Amniotic stem cell (primary cell): Measurements from ENCODE around the gene ASPSCR1.

ENCODE experiments used
- DNase-seq: peaks from one replicate; lab custom pipeline; 2025; lab: John Stamatoyannopoulos, UW

Gene ASPSCR1

DNA sequence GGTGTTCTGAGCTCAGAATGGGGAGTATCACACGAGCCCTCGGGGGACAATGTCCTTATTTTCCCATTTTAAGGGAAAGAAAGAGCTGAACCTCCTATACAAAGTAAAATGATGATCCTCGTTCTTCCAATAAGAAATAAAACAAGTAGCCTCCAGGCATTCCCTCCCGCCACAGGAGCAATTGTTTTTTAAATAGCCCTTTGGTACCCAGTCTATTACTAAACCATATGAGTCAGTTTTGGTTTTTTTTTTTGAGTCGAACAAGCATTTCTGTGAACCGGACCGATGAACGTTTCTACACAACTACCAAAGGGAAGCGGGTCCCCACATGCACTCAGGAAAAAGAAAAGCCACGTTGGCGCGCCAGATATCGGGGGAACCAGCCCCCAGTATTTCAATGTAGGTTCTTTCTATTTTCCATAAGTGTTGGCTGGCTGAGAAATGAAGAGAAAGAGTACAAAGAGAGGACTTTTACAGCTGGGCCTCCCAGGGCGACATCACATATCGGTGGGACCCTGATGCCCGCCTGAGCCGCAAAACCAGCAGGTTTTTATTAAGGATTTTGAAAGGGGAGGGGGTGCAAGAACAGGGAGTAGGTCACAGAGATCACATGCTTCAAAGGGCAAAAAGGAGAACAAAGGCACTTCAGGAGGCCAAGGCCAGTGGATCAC, 63.9 kb downstream of the ASPSCR1 start:
- DNase-seq, result no peak

DNA sequence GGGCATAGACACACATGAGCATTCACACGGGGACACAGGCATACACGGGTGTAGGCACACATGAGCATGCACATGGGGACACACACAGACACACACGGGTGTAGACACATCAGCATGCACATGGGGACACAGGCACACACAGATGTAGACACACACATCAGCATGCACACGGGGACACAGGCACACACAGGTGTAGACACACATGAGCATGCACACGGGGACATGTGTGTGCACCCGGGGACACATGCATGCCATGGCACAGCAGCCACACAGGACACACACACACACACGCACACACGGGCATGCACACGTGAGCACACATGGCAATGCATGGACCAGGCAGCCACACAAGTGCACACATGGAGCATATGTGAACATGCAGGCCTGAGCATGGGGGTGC, 65.2 kb downstream of the ASPSCR1 start:
- DNase-seq, result no peak

DNA sequence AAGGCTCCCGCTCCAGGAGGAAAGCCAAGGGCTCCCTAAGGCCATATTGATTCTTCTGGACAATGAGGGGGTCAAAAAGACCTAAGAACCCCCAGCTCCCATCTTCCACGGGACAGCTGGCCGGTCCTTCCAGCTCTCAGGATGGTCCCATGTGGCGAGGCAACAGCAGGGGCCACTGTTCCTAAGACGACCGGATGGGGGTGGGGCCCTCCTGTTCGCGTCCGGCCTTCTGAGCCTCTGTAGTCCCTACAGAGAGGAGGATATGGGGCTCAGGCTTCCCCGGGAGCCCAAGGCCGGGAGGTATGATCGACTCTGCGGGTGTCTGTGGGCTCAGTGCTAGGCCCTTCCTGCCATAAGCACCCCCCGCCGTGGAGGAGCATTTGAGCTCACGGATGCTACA, 66.1 kb downstream of the ASPSCR1 start:
- no peak for DNase-seq

DNA sequence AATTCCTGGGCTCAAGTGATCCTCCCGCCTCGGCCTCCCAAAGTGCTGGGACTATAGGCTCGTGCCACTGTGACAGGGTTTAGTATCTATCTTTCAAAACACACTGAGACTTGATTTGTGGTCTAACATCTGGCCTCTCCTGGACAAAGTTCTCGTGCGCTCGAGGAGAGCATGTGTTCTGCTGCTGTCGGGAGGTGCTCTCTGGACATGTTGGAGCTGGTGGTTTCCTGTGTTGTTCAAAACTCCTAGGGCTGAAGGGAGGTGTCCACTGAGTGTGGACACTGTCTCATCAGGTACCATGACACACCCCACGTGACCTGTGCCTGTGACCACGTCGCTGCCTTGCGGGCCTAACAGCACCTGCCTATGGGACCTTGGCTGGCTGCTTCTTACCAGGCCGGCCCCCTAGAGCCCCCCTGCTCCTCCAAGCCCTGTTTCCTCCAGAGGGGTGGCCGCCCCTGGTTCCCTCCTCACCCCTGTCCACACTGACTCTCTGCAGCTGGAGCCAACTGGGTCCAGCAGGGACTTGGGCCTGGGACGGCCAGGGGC, 68.6 kb downstream of the ASPSCR1 start:
- no peak for DNase-seq

DNA sequence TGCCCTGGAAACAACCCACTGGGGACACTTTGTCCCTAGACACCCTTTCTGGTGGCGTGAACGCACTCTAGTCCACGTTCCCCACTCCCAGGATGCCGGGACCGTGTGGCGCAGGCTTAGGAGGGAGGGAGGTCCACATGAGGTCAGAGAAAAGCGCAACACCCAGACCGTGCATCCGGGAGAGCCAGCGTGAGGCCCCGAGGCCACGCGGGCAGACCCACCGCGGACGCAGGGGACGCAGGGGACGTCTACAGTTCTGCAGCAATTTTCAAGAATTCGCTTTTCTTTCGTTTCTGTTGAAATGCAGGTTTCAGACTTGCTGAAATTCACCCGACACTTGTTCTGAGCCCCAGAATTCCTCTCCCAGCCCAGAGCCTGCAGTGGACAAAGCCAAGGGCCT, 69.5 kb downstream of the ASPSCR1 start:
- no peak for DNase-seq

DNA sequence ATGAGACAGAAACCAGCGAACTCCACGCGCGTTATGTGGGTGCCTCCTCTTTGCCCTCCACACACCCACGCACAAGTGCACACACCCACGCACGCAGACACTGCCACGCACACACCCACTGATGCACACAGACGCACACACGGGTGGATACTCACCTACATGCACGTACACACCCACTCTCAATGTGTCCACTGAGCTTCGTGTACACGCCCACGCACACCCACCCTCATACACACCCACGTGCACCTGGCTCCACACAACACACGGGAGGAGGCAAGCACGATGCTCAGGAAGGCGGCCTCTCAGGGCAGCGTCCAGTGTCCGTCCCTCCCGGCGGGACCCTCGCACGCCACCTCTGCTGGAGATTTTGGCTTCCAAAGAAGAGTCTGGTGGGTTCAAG, 70.0 kb downstream of the ASPSCR1 start:
- no peak for DNase-seq

DNA sequence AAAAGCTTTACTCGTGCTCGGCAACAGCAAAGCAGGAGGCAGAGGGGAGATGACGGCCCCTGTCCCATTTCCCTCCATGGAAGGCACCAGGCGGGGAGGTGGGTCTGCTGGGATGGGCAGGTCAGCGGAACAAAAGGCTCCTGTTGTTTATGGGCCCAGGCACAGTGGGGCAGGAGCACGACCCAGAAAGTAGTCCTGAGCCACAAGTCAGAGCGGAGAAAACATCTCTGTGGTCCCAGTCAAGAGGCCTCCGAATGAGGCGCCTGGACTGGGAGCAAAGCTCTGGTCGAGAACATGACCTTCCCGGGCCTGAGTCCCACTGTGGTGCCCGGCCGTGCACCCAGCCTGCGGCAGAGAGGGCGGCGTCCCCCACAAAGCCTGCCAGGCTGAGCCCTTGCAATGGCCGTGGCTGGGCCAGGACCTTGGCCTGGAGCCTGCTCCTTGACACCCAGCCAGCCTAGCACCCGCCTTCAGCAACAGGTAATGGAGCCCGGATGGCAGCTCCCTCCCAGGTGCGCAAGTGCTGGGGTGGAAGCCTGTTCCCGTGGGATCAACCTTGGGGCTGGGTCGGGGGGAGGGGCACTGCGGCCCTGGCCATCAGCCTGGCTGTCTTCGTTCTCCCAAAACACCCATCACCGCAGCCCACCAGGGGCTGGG, 70.6 kb downstream of the ASPSCR1 start:
- DNase-seq, result no peak

DNA sequence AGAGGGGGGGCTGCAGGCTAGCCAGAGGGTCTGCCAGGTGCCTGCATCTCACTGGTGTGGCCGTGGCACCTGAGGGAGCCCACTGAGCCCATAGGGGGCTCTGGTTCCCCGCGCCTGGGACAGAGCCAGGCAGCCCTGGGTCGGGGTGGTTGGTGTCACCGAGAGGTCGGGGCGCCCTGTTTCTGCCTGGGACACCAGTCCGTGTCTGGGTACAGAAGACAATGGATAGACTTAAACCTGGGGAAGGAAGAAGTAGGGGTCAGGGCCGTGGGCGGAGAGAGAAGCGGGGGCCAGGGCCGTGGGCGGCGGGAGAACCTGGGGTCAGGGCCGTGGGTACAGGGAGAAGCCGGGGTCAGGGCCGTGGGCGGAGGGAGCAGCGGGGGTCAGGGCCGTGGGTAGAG, 71.1 kb downstream of the ASPSCR1 start:
- no peak for DNase-seq

DNA sequence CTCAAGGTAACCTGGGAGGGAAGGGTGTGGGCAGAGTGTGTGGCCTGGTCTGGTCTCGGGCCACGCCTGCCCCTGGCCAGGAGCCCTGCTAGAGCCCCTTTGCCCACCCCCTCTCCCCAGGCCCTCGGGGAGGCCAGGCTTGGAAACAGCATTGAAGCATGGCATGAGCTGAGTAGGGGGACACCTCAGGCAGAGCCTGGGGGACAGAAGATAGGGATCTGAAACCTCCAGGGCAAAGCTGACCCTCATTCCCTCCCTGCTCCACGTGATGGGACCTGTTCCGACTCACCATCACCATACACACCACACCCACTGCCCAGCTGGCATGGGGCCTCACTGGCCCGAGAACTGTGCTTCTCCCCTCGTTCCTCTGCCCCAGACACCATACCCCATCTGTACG, 71.7 kb downstream of the ASPSCR1 start:
- no peak for DNase-seq

DNA sequence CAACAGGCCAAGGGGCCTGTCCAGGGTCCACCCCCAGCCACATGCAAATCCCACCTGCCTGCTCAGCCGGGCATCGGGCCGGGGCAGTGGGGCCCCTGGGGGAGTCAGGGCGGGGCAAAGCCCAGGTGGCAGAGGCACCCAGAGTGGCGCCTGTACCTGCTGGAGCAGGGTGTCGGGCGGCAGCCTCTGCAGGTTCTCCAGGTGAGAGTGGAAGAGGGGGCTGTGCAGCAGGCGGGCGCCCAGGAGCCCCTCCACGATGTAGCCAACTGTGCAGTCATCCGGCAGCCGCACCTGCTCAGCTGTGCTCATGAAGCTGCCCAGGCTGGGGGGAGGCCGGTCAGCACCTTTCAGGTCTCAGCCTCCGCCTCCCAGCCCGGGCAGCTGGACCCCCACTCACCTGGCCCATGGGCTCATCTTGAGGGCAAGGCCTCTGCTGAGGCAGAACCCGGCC, 72.1 kb downstream of the ASPSCR1 start:
- DNase-seq, result no peak

DNA sequence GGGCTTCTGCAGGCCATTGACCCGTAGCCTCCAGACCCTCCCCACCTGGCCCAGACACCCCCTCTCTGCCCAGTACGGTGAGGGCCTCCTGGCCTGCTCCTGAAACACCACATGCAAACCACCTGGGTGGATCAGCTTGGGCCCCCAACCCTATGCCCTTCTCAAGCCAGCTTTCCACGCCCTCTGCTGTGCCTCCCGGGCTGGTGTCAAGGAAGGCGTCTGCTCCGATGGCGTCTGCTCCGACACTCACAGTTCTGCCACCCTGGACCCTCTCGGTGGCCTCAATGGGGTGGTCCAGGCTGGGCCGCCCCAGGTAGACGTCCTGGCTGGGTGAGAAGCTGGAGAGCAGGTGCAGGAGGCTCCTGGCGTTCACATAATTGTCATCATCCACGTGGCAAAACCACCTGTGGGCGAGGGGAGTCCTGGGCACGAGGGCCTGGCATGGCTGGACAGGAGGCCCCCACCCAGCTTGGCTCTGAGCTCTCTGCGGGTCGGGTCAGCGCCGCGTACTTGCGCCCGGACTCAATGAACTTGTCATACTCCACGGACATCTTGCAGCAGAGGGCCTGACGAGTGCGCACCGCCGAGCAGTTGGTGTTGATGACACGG, 72.8 kb downstream of the ASPSCR1 start:
- no peak for DNase-seq

DNA sequence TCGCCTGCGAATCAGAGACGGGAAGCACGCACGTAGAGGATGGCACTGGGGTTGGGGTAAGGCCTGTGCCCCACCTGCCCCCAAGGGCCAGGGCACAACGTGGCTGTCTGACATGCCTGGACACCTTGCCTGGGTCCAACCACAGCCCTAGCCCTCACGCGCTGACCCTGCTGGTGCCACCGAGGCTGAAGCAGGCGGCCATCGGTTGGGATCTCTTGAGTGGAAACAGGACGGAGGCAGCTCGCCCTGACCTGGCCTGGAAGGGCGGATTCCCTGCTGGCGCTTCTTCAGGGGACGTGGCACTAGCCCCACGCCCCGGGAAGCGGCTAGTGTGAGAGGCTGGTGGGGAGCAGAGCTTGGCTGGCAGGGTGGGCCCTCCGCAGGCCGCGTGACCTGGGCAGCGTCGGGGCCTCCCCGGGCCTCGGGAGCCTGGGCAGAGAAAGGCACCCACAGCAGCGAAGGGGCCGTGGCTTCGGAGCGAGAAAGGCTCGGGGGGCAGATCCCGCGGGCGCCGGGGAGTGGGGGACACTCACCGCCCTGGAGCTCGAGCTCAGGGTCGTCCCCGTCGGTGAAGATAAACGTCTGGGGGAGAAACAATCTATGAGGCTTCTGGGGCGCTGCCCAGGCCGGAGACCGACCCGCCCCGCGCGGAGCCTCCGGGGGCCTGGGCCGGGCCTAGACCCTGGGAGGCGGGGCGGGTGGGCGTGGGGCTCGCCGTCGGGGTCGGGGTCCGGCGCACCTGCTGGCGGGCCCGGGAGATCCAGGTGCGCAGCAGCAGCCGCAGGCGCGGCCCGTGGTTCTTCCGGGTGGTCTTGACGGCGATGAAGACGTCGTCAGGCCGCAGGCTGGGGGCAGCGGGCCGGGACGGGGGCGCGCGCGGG, 73.6 kb downstream of the ASPSCR1 start:
- no peak for DNase-seq

DNA sequence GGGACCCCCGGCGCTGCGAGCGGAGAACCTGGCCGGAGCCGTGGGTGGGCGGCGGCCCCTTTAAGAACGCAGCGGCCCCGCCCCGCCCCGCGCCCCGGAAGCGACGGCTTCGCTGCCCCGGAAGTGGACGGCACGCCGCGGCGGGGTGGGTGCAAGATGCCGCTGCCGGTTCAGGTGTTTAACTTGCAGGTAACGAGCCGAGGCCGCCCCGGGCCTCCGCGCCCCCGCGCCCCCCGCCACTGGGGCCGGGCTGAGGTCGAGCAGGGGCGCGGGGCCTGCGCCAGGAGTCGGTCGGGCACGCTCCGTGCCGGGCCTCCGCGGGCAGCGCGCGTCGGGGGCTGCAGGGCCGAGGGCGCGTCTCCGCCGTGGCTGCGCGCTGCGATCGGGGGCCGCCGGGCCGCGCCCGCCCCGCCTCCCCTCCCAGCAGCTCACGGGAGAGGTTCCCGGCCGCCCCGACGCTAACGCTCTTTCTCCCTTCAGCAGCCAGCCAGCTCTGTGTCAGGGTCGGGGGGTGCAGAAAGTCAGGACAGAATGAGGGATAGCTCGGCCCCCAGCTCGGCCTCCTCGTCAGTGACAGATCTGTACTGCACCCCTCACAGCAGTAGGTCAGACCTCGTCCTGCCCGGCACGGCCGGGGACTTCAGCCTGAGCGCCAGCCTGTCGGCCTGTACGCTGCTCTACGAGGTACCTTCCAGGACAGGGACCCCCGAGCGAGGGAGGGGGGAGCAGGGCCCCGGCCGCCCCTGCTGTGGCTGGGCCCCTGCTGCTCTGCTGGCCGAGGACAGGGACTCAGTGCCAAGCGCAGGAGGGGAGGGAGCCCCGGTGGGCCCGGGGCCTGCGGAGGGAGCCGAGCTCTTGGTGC, 74.6 kb downstream of the ASPSCR1 start, which contains the start of the genes GPS1 and RFNG:
Gene GPS1 (plus strand): TSS at position 123 of the 862 bp plus-strand sequence. CDS start 34 bp downstream, at position 157.
Gene RFNG (minus strand): TSS at position 36 of the 862 bp plus-strand sequence. CDS start 45 bp downstream, outside the sequence.
- no peak for DNase-seq

DNA sequence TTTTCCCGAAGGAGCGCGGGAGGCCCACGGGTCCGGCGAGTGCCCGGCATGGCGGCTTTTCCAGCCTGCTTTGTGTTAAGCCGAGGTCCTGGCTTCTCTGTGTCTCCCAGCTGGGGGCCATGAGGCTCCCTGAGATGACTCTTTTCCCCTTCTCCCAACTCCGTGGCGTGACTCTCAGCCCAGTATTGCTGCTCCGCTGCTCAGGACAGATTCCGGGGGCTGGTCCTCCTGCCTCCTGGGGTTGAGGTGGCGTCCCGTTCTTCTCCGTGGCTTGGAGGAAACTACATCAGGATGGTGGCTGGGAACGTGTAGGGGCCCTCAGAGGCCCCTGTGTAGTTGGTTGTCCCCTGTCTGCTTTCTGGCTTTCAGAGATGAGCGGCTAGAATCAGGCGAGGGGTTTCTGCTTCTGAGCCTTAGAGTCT, 75.2 kb downstream of the ASPSCR1 start:
- no peak for DNase-seq

DNA sequence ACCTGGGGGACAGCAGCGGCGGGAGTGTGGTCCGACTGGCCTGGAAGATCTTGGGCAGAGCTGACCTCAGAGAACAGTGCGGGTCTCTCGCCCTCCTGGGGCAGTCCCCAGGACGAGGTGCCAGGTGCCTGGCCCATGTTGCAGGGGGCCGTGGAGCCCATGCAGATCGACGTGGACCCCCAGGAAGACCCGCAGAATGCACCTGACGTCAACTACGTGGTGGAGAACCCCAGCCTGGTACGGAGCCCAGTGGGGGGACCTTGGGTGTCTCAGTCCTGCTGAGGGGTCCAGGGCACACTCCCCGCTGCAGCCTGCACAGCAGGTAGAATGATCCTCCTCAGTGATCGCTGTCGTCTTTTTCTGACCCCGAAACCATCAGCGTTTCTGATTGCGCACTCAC, 75.7 kb downstream of the ASPSCR1 start:
- no peak for DNase-seq

DNA sequence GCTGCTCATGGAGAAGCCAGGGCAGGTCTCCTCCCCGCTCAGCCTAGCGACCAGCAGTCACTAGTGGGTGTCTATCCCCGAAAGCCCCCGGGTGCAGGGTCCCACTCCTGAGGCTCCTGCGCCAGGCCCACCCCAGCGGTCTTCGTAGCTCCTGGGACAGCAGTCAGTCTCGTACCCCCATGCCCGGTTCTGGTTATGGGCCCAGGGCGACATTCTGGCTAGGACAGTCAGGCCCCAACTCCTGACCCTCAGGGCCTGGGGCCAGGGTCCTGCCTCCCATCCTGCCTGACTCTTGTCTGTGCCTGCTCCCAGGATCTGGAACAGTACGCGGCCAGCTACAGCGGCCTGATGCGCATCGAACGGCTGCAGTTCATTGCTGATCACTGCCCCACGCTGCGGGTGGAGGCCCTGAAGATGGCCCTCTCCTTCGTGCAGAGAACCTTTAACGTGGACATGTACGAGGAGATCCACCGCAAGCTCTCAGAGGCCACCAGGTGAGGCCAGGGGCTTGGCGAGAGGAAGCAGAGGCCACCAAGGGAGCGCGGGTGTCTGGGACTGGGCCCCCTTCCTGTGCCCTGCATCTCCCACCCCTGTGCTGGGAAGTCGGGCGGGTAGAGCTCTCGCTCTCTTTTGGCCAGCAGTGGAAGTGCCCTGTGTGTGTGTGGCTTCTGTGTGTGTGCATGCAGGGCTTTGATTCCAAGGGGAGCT, 76.3 kb downstream of the ASPSCR1 start:
- no peak for DNase-seq

DNA sequence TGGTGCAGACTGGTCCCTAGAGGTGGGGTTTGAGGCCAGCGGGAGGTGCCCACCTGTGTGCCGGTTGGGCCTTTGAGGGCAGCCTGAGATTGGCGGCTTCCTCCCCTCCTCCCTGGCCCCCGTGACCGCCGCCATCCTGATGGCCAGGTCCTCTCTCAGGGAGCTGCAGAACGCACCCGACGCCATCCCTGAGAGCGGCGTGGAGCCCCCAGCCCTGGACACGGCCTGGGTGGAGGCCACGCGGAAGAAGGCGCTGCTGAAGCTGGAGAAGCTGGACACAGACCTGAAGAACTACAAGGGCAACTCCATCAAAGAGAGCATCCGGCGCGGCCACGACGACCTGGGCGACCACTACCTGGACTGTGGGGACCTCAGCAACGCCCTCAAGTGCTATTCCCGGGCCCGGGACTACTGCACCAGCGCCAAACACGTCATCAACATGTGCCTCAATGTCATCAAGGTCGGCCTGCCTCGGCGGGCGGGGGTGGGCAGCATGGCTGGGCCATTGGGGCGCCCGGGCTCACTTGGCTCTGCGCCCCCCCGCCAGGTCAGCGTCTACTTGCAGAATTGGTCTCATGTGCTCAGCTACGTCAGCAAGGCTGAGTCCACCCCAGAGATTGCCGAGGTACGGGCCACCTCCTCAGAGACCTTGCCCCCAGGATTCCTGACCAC, 77.1 kb downstream of the ASPSCR1 start:
- no peak for DNase-seq

DNA sequence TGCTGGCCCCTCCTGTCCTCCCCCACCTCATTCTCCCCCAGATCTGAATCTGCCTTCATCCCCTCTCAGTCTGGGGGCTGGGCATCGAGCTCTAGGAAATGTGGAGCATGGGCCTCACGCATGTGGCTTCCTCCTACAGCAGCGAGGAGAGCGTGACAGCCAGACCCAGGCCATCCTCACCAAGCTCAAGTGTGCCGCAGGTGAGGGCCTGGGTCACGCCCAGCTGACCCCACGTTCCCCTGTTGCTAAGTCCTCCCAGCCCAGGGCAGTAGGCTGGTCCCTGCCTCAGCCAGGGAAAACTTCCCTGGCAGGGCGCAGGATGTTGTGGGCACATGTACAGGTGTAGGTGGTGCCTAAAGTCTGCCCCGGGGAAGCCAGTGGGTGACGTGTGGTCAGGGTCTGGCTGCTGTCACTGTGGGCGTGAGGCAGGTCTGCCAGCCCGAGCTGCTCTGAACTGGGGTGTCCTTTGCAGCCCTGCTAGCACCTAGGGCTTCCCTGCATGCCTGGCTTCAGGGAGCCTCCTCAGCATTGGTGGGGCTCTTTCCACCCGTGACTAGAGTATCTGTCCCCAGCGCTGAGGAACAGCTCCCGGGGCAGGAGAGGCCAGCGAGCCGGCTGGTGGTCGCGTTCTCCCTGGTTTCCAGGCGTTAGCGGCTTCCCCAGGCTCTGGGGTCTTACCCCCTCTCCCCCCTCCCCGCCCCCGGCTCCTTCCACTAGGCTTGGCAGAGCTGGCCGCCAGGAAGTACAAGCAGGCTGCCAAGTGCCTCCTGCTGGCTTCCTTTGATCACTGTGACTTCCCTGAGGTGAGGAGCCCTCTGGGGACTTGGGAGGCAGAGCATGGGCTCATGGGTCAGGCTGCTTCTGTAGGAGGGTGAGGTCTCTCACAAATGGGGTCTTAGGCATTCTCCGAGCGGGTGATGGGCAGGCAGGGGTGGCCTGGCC, 77.9 kb downstream of the ASPSCR1 start:
- no peak for DNase-seq
